Cardiac septum (tissue), 1 donor: Measurements from ENCODE around the gene EIF2B4. TPM values are rescaled to one million over a fixed set of nuclear protein-coding genes. Genes with fewer than 3 reads are reported as not detected.

ENCODE experiments used
- DNase-seq: peaks from one replicate; pipeline ENCODE4 v3.0.0-alpha.2; 2020; ENCODE audit warnings: low spot score
- intact Hi-C: fragments of 100-400 bp; cut with DNase I; formaldehyde crosslinking; loops from one replicate; pipeline ENCODE4 v1.14.0; 2022
- long read RNA-seq: library from polyadenylated mRNA; unstranded; transcript quantifications from one replicate; pipeline ENCODE4 v2.0.0, GENCODE V29; 2021
- total RNA-seq: library from RNA; stranded (reverse); fragmentation: NEBNext Ultra II Directional; extraction: Animal tissue kit (Norgen Biotek cat#: 25700); gene quantifications from one replicate; pipeline ENCODE4 v1.2.1, GENCODE V29; 2021
- donor health status: DM: no; HTN: no; CAD: no.

EIF2B4 gene
- total RNA-seq = 34.9 TPM
- long read RNA-seq, transcript EIF2B4-205 (13 exons, 1,608 nt) = minor isoform, 26 of 103 reads
- long read RNA-seq, transcript EIF2B4-201 (13 exons, 1,792 nt) = major isoform, 51 of 103 reads
- long read RNA-seq, partial matches to known transcripts = 3 of 103 reads
- long read RNA-seq, other reads (novel, unspliced or antisense) = 15 of 103 reads

GRCh38 chr2:27370026-27370815 lies at the start of gene EIF2B4, which contains the start of gene SNX17:
Gene EIF2B4 (minus strand): TSS chr2:27370338. CDS start chr2:27370314, 24 bp downstream.
Gene SNX17 (plus strand): TSS chr2:27370616. CDS start chr2:27370744, 128 bp downstream.
- DNase-seq = peak; percentile 100
- intact Hi-C loops = loop anchor here (1.0 to 2.0 kb wide), 4 partner anchors 14 to 157 kb away; partner anchors contain the start of genes ATRAID, GTF3C2, MPV17 and NRBP1

- no peak for DNase-seq
- intact Hi-C loops = no loop called here
These were observed 46.0 kb upstream of the EIF2B4 start for GRCh38 chr2:27416151-27416550.

GRCh38 chr2:27412419-27413152 lies 42.4 kb upstream of the EIF2B4 start:
- intact Hi-C loops = no loop called here
- no peak for DNase-seq

GRCh38 chr2:27409321-27410073 lies 39.4 kb upstream of the EIF2B4 start, which contains the start of gene PPM1G:
Gene PPM1G (minus strand): TSS chr2:27409591. CDS start chr2:27409422, 169 bp downstream.
- intact Hi-C loops = loop anchor here (1.0 to 10.0 kb wide), 3 partner anchors 19 to 255 kb away; partner anchors contain the start of genes NRBP1, SLC4A1AP, SUPT7L and ZNF513
- peak; percentile 99 for DNase-seq

- DNase-seq = peak; percentile 80
- intact Hi-C loops = loop anchor here (1.0 to 10.0 kb wide), 3 partner anchors 20 to 256 kb away; partner anchors contain the start of genes NRBP1, SLC4A1AP, SUPT7L and ZNF513
These were observed 38.6 kb upstream of the EIF2B4 start for GRCh38 chr2:27408601-27409320.

GRCh38 chr2:27407798-27408491 lies 37.8 kb upstream of the EIF2B4 start:
- no peak for DNase-seq
- intact Hi-C loops = loop anchor here (2.0 to 10.0 kb wide), 2 partner anchors 27 to 257 kb away; partner anchors contain the start of genes SLC4A1AP, SUPT7L and ZNF513

- no peak for DNase-seq
- intact Hi-C loops = loop anchor here (10.0 kb wide), 1 partner anchor 264 kb away; the partner anchor contains the start of genes SLC4A1AP and SUPT7L
These were observed 30.4 kb upstream of the EIF2B4 start for GRCh38 chr2:27400348-27401135.

- no peak for DNase-seq
- intact Hi-C loops = no loop called here
These were observed 28.8 kb upstream of the EIF2B4 start for GRCh38 chr2:27398962-27399361.

GRCh38 chr2:27393225-27393624 lies 23.1 kb upstream of the EIF2B4 start:
- no peak for DNase-seq
- intact Hi-C loops = no loop called here

GRCh38 chr2:27390822-27391679 lies 20.9 kb upstream of the EIF2B4 start:
- intact Hi-C loops = no loop called here
- no peak for DNase-seq

- no peak for DNase-seq
- intact Hi-C loops = loop anchor here (2.0 kb wide), 2 partner anchors 27 to 47 kb away; partner anchors contain the start of genes NRBP1 and PPM1G
These were observed 11.5 kb upstream of the EIF2B4 start for GRCh38 chr2:27381577-27382181.

GRCh38 chr2:27380626-27381545 lies 10.7 kb upstream of the EIF2B4 start, which contains the start of gene ZNF513:
Gene ZNF513 (minus strand): TSS chr2:27380734. CDS start chr2:27380526, 208 bp downstream.
- peak; percentile 99 for DNase-seq
- intact Hi-C loops = loop anchor here (2.0 kb wide), 2 partner anchors 28 to 48 kb away; partner anchors contain the start of genes NRBP1 and PPM1G

GRCh38 chr2:27379836-27380625 lies 9.9 kb upstream of the EIF2B4 start:
- intact Hi-C loops = loop anchor here (2.0 kb wide), 2 partner anchors 29 to 49 kb away; partner anchors contain the start of genes NRBP1 and PPM1G
- peak; percentile 86 for DNase-seq
